ENCODE data around the gene PORCN.

DNA sequence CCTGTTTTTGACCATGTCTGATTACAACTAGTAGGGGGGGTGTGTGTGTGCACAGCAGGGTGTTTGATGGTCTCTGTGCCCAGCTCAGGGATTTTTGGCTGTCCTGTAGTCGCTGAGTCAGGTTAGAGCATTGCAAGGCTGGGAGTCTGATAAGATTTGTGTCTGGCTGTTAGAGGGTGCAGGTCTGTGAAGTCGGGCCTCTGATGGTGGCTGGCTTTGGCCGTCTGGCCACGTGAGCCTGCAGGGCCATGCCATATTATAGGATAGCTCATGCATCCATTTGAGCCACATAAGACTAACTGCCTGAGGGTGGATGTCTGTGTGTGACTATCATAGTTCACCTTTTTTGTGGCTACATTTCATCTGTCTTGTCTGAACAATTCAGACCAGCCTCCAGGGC lies 4.9 kb downstream of the PORCN start:
- TF ChIP-seq, protein P1, sequence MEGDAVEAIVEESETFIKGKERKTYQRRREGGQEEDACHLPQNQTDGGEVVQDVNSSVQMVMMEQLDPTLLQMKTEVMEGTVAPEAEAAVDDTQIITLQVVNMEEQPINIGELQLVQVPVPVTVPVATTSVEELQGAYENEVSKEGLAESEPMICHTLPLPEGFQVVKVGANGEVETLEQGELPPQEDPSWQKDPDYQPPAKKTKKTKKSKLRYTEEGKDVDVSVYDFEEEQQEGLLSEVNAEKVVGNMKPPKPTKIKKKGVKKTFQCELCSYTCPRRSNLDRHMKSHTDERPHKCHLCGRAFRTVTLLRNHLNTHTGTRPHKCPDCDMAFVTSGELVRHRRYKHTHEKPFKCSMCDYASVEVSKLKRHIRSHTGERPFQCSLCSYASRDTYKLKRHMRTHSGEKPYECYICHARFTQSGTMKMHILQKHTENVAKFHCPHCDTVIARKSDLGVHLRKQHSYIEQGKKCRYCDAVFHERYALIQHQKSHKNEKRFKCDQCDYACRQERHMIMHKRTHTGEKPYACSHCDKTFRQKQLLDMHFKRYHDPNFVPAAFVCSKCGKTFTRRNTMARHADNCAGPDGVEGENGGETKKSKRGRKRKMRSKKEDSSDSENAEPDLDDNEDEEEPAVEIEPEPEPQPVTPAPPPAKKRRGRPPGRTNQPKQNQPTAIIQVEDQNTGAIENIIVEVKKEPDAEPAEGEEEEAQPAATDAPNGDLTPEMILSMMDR (optimal IDR thresholded peaks at IDR 0.05 in 1 of 3, IDR thresholded peaks at IDR 0.05 in 1 of 3, conservative IDR thresholded peaks at IDR 0.05 in 1 of 3; ENCODE audit: extremely low read depth in 1 of 3, insufficient read depth in 2 of 3, low read length in 3 of 3), result no peak
- TF ChIP-seq EZH2 (IDR thresholded peaks at IDR 0.05; ENCODE audit: low read length), result no peak

Data from keratinocyte (primary cell).